GM18907 (cell line): Measurements from ENCODE around the gene DENND4A.
"Not testable (repeated sequence)": the region's sequence is repeated elsewhere in the genome, so short reads cannot be mapped to it uniquely, and the experiment has no call there.

Experiments
- ATAC-seq: cut with Tn5 transposase; IDR thresholded peaks from one replicate; pipeline ENCODE4 v1.9.1; 2021; ENCODE audit warnings: mild to moderate bottlenecking, moderate library complexity; ENCODE audit not compliant: unreplicated experiment

DENND4A gene

GRCh38 chr15:65761210-65761926 is 30.7 kb downstream of the DENND4A start:
- ATAC-seq, result no peak

GRCh38 chr15:65759441-65759840 is 32.7 kb downstream of the DENND4A start:
- ATAC-seq, result no peak

GRCh38 chr15:65758242-65758641 is 33.9 kb downstream of the DENND4A start:
- no peak for ATAC-seq

GRCh38 chr15:65757256-65757655 is 34.8 kb downstream of the DENND4A start:
- ATAC-seq, result no peak

GRCh38 chr15:65752151-65752700 is 39.9 kb downstream of the DENND4A start:
- no peak for ATAC-seq

GRCh38 chr15:65751431-65751830 is 40.7 kb downstream of the DENND4A start:
- ATAC-seq, result no peak

GRCh38 chr15:65747265-65747664 is 44.8 kb downstream of the DENND4A start:
- ATAC-seq, result no peak

- ATAC-seq, result no peak
These were observed 48.3 kb downstream of the DENND4A start for GRCh38 chr15:65743637-65744252.

- no peak for ATAC-seq
These were observed 51.9 kb downstream of the DENND4A start for GRCh38 chr15:65740148-65740547.

- ATAC-seq, result no peak
These were observed 53.4 kb downstream of the DENND4A start for GRCh38 chr15:65738649-65739048.

GRCh38 chr15:65733599-65733998 is 58.5 kb downstream of the DENND4A start:
- not testable (repeated sequence) for ATAC-seq

GRCh38 chr15:65732698-65733097 is 59.4 kb downstream of the DENND4A start:
- no peak for ATAC-seq

GRCh38 chr15:65731926-65732325 is 60.2 kb downstream of the DENND4A start:
- ATAC-seq, result no peak

GRCh38 chr15:65730549-65731172 is 61.4 kb downstream of the DENND4A start:
- no peak for ATAC-seq

- ATAC-seq, result no peak
These were observed 67.5 kb downstream of the DENND4A start for GRCh38 chr15:65724464-65725215.

- ATAC-seq, result no peak
These were observed 68.2 kb downstream of the DENND4A start for GRCh38 chr15:65723876-65724275.

GRCh38 chr15:65722191-65722590 is 69.9 kb downstream of the DENND4A start:
- no peak for ATAC-seq

- ATAC-seq, result no peak
These were observed 79.7 kb downstream of the DENND4A start for GRCh38 chr15:65712415-65712814.

GRCh38 chr15:65695081-65695480 is 97.0 kb downstream of the DENND4A start:
- no peak for ATAC-seq

- ATAC-seq, result no peak
These were observed 101.3 kb downstream of the DENND4A start for GRCh38 chr15:65690778-65691177.

GRCh38 chr15:65690173-65690572 is 101.9 kb downstream of the DENND4A start:
- ATAC-seq, result no peak
